ENCODE data around the gene CCR9.

DNA sequence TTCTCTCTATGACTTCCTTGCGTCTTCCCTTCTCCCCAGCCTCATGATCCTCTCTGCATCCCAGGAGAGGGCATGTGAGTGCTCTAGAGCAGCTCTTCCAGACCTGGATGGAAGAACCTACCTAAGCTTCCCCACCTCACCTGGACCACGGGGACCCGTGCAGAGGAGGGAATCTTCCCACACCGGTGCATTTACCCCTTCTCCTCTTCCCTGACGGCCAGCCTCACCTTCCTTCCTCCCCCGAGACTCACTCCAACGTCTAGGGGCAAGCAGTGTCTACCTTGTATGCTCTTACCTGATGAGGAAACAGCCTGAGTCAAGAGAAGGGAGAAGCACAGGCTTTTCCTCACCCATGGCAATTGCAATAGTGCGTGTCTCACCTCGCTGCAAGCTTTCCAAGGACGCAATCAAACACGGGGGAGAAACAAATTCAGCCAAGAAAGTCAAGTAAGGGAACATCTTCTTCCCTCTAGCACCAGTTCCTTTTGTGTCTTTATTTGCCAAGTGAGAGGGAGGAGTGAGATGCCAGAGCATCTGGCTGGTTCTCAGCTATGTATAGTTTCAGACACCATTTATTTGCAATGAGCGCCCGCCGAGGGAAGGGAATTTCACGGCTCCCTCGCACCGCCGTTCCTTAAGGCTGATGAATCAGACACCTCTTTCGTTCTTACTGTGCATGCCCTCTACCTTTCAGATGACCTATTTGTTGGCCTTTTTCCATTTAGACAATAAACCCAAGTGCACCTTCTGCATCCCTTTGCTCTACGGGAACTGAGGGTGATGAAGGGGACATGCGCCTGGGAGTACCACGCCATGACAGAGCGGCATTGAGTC, 1.8 kb upstream of the CCR9 start:
- TF ChIP-seq, protein P1, sequence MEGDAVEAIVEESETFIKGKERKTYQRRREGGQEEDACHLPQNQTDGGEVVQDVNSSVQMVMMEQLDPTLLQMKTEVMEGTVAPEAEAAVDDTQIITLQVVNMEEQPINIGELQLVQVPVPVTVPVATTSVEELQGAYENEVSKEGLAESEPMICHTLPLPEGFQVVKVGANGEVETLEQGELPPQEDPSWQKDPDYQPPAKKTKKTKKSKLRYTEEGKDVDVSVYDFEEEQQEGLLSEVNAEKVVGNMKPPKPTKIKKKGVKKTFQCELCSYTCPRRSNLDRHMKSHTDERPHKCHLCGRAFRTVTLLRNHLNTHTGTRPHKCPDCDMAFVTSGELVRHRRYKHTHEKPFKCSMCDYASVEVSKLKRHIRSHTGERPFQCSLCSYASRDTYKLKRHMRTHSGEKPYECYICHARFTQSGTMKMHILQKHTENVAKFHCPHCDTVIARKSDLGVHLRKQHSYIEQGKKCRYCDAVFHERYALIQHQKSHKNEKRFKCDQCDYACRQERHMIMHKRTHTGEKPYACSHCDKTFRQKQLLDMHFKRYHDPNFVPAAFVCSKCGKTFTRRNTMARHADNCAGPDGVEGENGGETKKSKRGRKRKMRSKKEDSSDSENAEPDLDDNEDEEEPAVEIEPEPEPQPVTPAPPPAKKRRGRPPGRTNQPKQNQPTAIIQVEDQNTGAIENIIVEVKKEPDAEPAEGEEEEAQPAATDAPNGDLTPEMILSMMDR (IDR thresholded peaks at IDR 0.05; ENCODE audit: insufficient read depth, low read length, poor library complexity, severe bottlenecking), result no peak
- TF ChIP-seq EZH2phosphoT487 (conservative IDR thresholded peaks at IDR 0.05; ENCODE audit: low read length), result no peak
